Erythroblast (primary cell): Measurements from ENCODE around the gene WAC.
"Not testable (repeated sequence)": the region's sequence is repeated elsewhere in the genome, so short reads cannot be mapped to it uniquely, and the experiment has no call there.

Experiments used
- DNase-seq, 2 experiments: peaks; one replicate each; lab custom pipeline; 2025; lab: John Stamatoyannopoulos, UW
- GATA1 ChIP-seq: IDR thresholded peaks from 2 replicates; pipeline ENCODE4 v1.6.1; 2011; ENCODE audit warnings: low read depth, mild to moderate bottlenecking, control low read depth, low read length, moderate library complexity
- POLR2A ChIP-seq: IDR thresholded peaks from 2 replicates; pipeline ENCODE4 v1.6.1; 2011; ENCODE audit warnings: mild to moderate bottlenecking, low read length

WAC gene

GRCh38 chr10:28592953-28593352, 60.0 kb downstream of the WAC start:
- TF ChIP-seq POLR2A (no peak), GATA1 (no peak)
- DNase-seq = peak; percentile 63 to 64

GRCh38 chr10:28593811-28594210, 60.9 kb downstream of the WAC start:
- TF ChIP-seq POLR2A (no peak), GATA1 (no peak)
- DNase-seq = no peak

GRCh38 chr10:28594406-28594805, 61.5 kb downstream of the WAC start:
- TF ChIP-seq GATA1 = no peak
- no peak for DNase-seq

GRCh38 chr10:28595613-28596012, 62.7 kb downstream of the WAC start:
- TF ChIP-seq GATA1 = no peak
- TF ChIP-seq POLR2A = no peak
- no peak for DNase-seq

GRCh38 chr10:28600056-28600455, 67.1 kb downstream of the WAC start:
- TF ChIP-seq GATA1 (no peak), POLR2A (no peak)
- no peak for DNase-seq

GRCh38 chr10:28601012-28601411, 68.1 kb downstream of the WAC start:
- no peak for DNase-seq
- no peak for TF ChIP-seq POLR2A
- TF ChIP-seq GATA1 = no peak

- DNase-seq = no peak
- TF ChIP-seq GATA1 = no peak
- TF ChIP-seq POLR2A = no peak
Measured at GRCh38 chr10:28604567-28605536, 71.9 kb downstream of the WAC start.

GRCh38 chr10:28606568-28606967, 73.7 kb downstream of the WAC start:
- DNase-seq = no peak
- TF ChIP-seq POLR2A = no peak
- TF ChIP-seq GATA1 = no peak

- DNase-seq = not testable (repeated sequence)
Measured at GRCh38 chr10:28609636-28610035, 76.7 kb downstream of the WAC start.

- DNase-seq = no peak
- TF ChIP-seq GATA1 (no peak), POLR2A (no peak)
Measured at GRCh38 chr10:28612877-28613276, 80.0 kb downstream of the WAC start.

GRCh38 chr10:28616514-28616913, 83.6 kb downstream of the WAC start:
- no peak for DNase-seq
- no peak for TF ChIP-seq POLR2A
- no peak for TF ChIP-seq GATA1

GRCh38 chr10:28619455-28619854, 86.5 kb downstream of the WAC start:
- TF ChIP-seq GATA1 = no peak
- TF ChIP-seq POLR2A = no peak
- DNase-seq = no peak

- no peak for DNase-seq
- TF ChIP-seq POLR2A (no peak), GATA1 (no peak)
Measured at GRCh38 chr10:28620251-28620650, 87.3 kb downstream of the WAC start.

- TF ChIP-seq GATA1 = no peak
- TF ChIP-seq POLR2A = no peak
- DNase-seq = no peak
Measured at GRCh38 chr10:28623483-28623882, 90.6 kb downstream of the WAC start.

GRCh38 chr10:28624351-28624750, 91.4 kb downstream of the WAC start:
- DNase-seq = no peak
- TF ChIP-seq POLR2A = no peak
- no peak for TF ChIP-seq GATA1
